ENCODE data around the gene MTMR4.

DNA sequence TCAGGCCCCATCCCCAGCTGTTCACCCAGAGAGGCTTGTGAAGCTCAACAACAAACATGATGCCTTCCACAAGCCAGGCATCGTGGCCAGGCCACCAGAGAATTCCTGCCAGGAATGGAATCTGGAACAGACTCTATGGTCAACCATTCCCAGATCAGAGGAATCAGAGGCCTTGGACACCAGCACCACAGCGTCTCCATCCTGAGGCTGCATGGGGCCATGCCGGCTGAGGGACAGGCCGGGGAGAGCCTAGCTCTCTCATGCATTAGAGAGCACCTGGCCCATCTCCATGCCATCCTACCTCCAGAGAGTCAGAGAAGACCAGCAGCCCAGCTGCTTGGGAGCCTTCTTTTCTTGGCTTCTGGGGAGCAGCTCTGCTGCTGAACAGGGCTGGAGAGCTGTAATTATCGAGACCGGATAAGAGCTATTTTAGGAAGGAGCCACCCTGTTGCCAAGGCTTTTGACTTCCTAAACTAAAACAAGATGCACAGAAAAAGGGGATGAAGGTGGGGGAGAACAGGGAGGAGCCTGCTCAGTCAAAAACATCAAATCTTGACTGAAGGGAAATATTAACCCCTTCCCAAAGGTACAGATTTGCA, 24.5 kb upstream of the MTMR4 start:
- TF ChIP-seq, protein P1, sequence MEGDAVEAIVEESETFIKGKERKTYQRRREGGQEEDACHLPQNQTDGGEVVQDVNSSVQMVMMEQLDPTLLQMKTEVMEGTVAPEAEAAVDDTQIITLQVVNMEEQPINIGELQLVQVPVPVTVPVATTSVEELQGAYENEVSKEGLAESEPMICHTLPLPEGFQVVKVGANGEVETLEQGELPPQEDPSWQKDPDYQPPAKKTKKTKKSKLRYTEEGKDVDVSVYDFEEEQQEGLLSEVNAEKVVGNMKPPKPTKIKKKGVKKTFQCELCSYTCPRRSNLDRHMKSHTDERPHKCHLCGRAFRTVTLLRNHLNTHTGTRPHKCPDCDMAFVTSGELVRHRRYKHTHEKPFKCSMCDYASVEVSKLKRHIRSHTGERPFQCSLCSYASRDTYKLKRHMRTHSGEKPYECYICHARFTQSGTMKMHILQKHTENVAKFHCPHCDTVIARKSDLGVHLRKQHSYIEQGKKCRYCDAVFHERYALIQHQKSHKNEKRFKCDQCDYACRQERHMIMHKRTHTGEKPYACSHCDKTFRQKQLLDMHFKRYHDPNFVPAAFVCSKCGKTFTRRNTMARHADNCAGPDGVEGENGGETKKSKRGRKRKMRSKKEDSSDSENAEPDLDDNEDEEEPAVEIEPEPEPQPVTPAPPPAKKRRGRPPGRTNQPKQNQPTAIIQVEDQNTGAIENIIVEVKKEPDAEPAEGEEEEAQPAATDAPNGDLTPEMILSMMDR (IDR thresholded peaks at IDR 0.05), result no peak
- no peak for TF ChIP-seq ZFX (IDR thresholded peaks at IDR 0.05; ENCODE audit: borderline replicate concordance)

All from 22Rv1 (cell line).